Fibroblast of the conjunctiva (primary cell): Measurements from ENCODE around the gene PHIP.
"Not testable (repeated sequence)": the region's sequence is repeated elsewhere in the genome, so short reads cannot be mapped to it uniquely, and the experiment has no call there.

Experiments
- DNase-seq: peaks from one replicate; pipeline ENCODE4 v3.0.0-alpha.2; 2010; ENCODE audit warnings: low read depth

Gene PHIP

DNA sequence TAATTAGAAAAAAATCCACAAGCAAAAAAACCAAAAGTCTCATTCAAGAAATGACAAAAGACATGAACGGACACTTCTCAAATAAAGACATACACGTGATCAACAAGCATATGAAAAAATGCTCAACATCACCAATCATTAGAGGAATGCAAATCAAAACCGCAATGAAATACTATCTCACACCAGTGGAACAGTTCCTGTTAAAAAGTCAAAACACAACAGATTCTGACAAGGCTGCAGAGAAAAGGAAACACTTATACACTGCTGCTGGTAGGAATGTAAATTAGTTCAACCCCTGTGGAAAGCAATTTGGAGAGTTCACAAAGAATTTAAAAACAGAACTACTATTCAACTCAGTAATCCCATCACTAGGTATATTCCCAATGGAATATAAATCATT lies 152.7 kb downstream of the PHIP start:
- DNase-seq: no peak

DNA sequence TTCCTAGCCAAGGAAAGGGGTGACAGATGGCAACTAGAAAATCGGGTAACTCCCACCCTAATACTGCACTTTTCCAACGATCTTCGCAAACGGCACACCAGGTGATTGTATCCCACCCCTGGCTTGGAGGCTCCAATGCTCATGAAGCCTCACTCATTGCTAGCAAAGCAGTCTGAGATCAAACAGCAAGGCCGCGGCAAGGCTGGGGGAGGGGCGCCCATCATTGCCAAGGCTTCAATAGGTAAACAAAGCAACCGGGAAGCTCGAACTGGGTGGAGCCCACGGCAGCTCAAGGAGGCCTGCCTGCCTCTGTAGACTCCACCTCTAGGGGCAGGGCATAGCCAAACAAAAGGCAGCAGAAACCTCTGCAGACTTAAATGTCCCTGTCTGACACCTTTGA lies 156.9 kb downstream of the PHIP start:
- not testable (repeated sequence) for DNase-seq

GRCh38 chr6:78917788-78918187 lies 160.3 kb downstream of the PHIP start:
- no peak for DNase-seq

- no peak for DNase-seq
Measured at GRCh38 chr6:78916411-78916810, 161.6 kb downstream of the PHIP start.

DNA sequence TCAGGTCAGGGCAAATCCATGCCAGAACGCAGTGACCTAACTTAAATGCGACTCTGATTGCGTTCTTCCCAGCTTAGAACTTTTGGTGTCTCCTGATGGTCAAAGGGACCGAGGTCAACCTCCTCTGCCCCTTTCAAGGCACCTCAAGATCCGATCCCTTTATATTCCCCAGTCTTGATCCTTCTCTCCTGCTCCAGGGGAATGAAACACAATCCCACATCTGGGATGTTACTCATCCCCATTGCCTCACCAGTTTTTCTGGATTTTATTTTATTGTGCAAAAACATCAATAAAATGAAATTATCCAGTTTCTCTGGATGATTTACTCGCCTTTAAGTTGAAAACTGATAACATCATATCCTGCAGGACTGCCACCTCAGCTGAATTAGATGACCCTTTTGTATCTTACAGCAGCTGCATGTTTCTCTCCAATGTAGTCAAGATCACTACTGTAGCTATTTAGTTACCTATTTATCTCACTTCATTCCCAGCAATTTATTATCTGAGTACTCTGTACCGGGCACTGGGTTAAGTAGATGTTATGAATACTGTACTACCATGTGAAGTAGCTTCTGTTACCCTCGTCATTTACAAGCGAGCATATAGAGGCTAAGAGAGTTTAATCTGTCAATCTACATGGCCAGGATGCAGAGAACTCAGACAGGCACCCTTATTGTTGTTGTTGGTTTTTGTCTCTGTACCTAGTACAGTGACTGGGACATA lies 166.7 kb downstream of the PHIP start:
- DNase-seq: no peak

- DNase-seq: no peak
Measured at GRCh38 chr6:78910591-78911171, 167.4 kb downstream of the PHIP start.

GRCh38 chr6:78910010-78910409 lies 168.0 kb downstream of the PHIP start:
- DNase-seq: no peak

DNA sequence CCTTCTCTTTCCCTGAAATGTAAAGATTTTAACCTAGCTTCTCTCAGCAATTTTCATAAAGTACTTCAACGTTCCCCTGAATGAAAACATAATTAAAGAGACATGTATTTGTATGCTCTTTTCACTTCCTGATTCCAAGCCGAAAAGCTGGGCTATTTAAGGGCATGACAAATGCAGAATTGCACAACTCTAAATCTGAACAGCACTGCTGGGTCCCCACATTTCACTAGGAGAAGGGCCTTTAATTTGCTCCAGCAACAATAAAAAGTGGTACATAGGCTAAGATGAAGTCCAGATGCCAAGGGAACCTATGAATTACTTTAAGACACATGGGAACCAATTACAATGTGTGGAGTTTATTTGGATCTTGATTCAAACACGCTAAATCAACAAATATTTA lies 168.7 kb downstream of the PHIP start:
- DNase-seq: peak; percentile 68

DNA sequence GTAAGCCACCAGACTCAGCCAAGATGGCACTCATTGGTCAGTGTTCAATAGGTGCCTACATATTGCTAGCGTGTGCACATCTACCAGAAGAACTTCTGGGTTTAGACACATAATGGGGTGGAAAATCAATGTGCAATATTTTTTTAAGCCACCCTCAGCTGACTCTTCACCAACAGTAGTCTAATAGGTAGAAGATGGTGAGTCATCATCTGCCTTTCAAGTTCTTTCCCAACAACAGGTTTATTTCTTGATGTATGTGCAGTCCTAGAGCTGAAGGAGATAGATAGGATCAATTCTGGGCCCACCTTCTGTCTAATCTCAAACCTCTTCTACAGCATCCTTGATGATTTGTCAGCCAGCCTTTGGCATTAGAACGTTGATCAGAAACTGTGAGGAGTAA lies 169.4 kb downstream of the PHIP start:
- DNase-seq: no peak

DNA sequence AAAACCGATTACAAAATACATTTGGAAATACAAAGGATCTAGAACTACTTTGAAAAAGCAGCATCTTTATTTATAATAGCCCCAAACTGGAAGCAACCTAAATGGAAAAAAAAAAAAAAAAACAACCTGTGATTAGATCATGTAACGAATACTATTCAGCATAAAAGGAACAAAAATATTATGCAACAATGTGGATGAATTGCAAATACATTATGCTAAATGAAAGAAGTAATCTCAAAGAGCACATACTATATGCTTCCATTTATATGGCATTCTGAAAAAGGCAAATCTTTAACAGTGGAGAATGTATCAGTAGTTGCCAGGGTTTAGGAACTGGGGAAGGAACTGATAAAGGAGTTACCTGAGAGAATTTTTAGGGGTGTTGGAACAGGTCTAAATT lies 181.8 kb downstream of the PHIP start:
- DNase-seq: no peak

- DNase-seq: not testable (repeated sequence)
Measured at GRCh38 chr6:78889901-78890300, 188.2 kb downstream of the PHIP start.
